Measurements from ENCODE around the gene PGP. TPM values are rescaled to one million over a fixed set of nuclear protein-coding genes. Genes with fewer than 3 reads are reported as not detected.
A peak's percentile ranks its signal among the peaks of the same experiment; 100 is the strongest.

The PGP gene
- total RNA-seq, 1 donor from 2014 or later = 18.2 TPM

GRCh38 chr16:2163211-2163881 is 51.3 kb downstream of the PGP start:
- peak; percentile 52 for DNase-seq

DNA sequence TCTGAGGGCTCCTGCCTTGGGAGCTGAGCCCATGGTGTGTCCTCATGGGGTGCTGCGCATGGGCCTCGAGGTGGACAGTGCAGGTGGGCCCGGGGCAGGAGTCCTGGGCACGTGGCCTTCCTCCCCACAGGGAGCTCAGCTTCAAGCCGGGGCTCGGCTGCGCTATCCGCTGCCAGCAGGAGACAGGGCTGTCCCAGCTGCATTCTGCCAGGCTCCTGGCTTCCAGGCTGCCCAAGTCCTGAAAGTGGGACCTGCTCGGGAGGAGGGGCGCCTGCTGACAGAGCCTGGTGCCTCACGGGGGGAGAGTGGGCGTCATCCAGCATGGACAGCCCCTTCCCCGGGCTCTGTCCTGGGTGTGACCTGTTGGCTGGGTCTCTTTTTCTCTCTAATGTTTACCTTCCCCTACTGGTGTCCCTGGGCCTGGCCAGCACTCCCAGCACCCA is 51.9 kb downstream of the PGP start:
- DNase-seq = no peak

DNA sequence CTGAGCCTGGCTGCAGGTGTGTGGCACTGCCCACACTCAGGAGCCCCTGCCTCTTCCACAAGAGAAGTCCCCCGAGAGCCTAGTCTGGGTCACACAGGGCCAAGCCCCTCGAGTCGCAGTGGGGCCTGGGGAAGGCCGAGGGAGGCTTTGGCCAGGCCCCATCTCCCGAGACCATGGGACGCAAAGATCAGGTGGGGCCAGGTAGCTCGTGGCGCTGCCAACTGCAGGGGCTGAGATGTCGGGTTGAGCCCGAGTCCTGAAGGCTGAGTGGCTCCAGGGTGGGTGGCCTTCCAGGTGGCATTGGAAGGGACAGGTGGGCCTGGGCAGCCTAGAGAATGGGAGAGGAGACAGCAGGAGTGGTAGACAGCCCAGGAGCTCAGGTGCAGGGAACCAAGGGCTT is 52.7 kb downstream of the PGP start:
- DNase-seq = no peak

Other genes starting within 250 kb of the PGP start
- gene RNF151, start 248.0 kb downstream of the PGP start, total RNA-seq = not detected
- 21.7 TPM for gene TBL3, start 242.8 kb downstream of the PGP start, total RNA-seq
- 2.5 TPM for gene NOXO1, start 233.4 kb downstream of the PGP start, total RNA-seq
- gene GFER, start 230.6 kb downstream of the PGP start, total RNA-seq = 10.2 TPM
- gene SYNGR3, start 224.9 kb downstream of the PGP start, total RNA-seq = 4.7 TPM
- 15.2 TPM for gene ZNF598, start 205.0 kb downstream of the PGP start, total RNA-seq
- 0.82 TPM for gene NPW, start 195.1 kb downstream of the PGP start, total RNA-seq
- gene NHERF2, start 187.9 kb downstream of the PGP start, total RNA-seq = 45.7 TPM
- gene NTHL1, start 167.0 kb downstream of the PGP start, total RNA-seq = 28.7 TPM
- 57.2 TPM for gene TSC2, start 166.9 kb downstream of the PGP start, total RNA-seq
- gene PKD1, start 78.9 kb downstream of the PGP start, total RNA-seq = 138 TPM
- gene RAB26, start 66.2 kb downstream of the PGP start, total RNA-seq = not detected
- 27.4 TPM for gene TRAF7, start 59.1 kb downstream of the PGP start, total RNA-seq
- gene CASKIN1, start 18.2 kb downstream of the PGP start, total RNA-seq = 1.0 TPM
- gene MLST8, start 9.4 kb downstream of the PGP start, total RNA-seq = 27.0 TPM
- 1.9 TPM for gene BRICD5, start 4.0 kb downstream of the PGP start, total RNA-seq
- 23.7 TPM for gene E4F1, start 8.8 kb upstream of the PGP start, total RNA-seq
- 1.3 TPM for gene DNASE1L2, start 21.6 kb upstream of the PGP start, total RNA-seq
- 83.7 TPM for gene ECI1, start 36.7 kb upstream of the PGP start, total RNA-seq
- gene RNPS1, start 53.3 kb upstream of the PGP start, total RNA-seq = 90.2 TPM
- 8.7 TPM for gene ABCA3, start 125.9 kb upstream of the PGP start, total RNA-seq
- 9.3 TPM for gene CCNF, start 214.6 kb upstream of the PGP start, total RNA-seq
- 3.4 TPM for gene TEDC2, start 245.3 kb upstream of the PGP start, total RNA-seq

Data from tongue (tissue), 2 donors.